ENCODE measurements around the gene RNF169.
"Not testable (repeated sequence)": the region's sequence is repeated elsewhere in the genome, so short reads cannot be mapped to it uniquely, and the experiment has no call there.

Gene RNF169

DNA sequence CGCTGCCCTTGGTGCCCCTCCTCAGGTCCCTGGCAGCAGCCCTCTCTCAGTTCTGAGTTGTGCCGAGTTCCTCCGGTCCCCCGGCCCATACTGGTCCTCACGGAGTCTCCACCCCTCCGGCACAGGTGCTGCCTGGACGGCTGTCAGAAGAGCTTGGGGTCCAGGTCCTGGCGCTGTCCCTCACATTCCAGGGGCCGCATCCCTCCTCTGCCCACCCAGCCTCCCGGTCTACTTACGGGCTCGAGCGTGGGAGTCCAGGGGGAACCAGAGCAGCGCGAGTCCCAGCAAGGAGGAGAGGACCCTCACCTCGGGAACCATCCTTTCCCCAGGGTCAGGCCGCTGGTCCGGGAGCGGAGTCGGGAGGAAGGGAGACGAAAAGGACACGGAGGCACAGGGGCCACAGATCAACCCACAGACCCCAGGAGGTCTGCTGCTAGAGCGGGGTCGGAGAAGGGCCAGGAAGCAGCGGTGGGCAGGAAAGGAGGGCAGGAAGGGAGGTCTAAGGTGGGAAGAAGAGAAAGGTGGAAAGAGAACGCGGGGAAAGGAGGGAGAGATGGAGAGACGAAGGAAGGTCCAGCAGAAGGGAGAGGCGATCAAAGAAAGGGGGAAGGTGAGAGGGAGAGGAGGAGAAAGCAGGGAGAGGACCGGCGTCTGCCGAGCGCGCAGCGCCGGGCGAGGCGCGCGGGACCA, 17.9 kb upstream of the RNF169 start:
- DNase-seq, result peak; percentile 43

GRCh38 chr11:74731301-74732094, 17.2 kb upstream of the RNF169 start, which contains the start of gene CHRDL2:
TSS of gene CHRDL2 (minus strand) at chr11:74731426. CDS start at chr11:74730888, 538 bp downstream.
- no peak for DNase-seq

DNA sequence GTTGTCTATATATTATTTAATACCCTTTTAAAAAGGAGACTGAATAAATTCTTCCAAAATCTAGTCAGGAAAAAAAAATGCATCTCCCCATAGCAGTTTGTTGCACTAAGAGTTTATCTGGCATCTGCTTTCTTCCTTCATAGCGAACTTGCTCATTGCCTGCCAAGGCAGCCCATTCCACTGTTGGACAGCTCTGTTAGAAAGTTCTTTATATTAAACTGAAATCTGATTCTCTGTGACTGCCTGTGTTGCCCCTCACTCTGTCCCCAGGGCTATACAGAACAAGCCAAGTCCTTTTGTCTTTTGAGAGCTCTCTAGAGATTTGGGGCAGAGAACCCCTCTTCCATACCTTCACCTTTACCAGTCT, 14.1 kb upstream of the RNF169 start:
- no peak for DNase-seq

GRCh38 chr11:74735365-74735928, 13.2 kb upstream of the RNF169 start:
- DNase-seq, result no peak

- DNase-seq, result no peak
Observed at GRCh38 chr11:74736031-74736430, 12.6 kb upstream of the RNF169 start.

DNA sequence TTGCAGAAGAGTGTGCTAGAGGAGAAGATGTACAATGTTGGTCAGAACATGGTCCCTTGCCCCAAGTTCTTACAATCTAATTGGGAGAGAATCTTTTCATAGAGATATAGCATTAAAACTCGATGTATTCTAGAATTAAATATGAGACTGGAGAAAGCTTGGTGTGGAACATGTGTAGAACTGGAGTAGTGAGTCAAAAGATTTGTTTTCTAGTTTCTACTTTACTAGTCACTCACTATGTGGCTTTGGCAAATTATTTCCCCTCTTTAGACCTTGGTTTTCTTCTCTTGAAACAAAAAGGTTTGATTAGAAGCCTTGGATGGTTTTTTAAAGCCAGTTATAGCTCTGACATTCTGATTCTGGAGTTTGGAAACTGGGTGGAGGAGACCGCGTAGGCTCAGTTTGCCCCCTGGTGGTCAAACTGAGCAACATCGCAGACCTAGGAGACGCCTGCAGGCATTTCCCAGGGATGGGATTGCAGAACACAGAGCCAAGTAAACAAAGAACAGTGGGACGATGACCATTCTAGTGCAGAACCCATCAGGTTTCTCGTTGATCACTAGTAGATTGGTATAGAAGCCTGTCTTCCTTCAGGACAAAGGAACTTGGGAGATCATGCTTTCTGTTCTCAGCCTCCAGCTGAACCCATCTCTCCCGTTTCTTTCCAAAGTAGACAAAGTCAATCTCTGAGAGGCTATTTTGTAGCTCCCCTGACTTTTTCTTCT, 8.9 kb upstream of the RNF169 start:
- DNase-seq, result peak; percentile 79

DNA sequence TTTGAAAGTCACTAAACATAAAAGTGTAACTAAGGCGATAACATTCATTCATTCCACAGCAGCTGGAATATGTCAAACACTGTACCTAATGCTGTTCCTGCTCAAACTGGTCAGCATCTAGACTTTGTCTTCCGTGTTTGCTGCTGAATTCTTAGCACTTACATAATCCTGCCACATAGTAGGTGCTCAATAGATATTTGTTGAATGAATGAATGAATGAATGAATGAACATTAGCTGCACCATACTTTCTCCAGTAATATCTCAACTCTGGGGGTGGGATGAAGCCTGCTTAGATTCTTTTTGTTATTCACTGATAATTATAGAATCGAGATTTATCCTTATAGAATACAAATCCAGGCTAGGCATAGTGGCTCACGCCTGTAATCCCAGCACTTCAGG, 6.6 kb upstream of the RNF169 start:
- DNase-seq, result no peak

DNA sequence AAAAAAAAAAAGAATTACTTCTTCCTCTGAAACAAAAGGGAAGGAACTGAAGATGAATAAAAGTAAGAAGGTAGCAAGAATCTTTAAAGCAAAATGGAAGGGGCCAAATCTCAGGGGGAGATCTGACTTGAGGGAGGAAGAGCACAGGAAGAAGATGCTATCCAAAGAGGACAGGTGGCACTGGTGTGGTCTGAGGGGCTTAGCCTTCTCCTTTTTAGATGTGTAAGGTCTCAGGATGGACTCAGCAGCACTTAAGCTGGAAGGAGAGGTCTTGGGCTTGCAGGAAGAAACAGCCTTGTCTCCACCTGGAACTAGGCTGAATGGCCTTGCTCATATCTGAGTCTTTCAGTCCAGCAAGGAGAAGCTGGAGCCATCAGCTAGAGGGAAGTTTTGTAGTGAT, 5.0 kb upstream of the RNF169 start:
- DNase-seq, result no peak

DNA sequence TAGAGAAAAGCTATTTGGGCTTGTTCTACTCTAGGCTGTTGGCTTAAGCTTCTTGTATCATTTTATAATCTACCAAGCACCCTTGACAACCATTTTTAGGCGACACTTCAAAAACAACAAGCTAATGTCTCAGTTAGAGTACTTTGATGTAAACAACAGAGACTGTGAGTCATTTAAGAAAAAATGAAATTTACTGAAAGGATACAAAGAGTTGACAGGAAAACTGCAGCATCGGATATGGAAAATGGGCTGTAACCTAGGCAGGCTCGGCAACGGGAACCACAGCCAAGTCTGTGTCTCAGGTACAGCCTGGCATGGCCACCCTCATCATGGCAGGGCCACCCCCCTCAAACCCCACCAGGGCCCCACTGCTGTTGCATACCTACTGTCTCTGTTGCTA, 4.4 kb upstream of the RNF169 start:
- no peak for DNase-seq

- no peak for DNase-seq
Observed at GRCh38 chr11:74746868-74747267, 1.8 kb upstream of the RNF169 start.

DNA sequence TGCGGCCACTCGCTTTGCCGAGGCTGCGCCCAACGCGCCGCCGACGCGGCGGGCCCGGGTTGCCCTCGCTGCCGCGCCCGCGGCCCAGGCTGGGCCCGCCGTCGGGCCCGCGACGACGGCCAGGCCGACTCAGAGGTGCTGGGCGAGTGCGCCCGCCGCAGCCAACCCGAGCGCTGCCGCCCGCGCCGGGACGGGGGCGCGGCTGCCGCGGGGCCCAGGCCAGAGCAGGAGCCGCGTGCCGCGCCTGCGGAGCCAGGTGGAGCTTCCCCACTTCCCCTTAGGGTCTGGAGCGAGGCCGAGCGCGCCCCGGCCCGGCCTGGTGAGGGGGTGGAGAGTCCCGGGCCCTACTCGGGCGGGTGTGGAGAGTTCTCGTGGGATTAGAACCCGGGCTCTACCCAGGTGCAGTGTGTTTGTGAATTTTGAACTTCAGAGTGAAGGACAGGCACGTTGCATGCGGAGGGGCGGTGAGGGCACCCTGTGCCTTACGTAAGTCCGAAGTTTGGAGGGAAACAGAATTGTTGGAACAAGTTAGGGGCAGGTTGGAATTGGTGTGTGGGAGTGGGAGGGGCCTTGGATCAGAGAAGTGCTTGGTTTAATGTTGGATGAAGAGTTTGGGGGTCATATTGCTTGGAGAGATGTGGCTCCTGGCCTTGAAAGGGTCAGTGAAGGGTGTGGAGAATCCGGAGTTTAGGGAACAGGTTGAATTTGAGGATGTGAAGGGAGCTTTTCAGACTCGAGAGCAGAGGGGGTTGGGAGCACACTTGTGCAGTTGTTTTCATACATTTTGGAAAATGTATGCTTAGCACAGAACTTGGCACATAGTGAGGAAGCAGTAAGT, 697 bp downstream of the RNF169 start:
- DNase-seq, result peak; percentile 85

- DNase-seq, result no peak
Observed at GRCh38 chr11:74749965-74750296, 1.3 kb downstream of the RNF169 start.

GRCh38 chr11:74750598-74750997, 1.9 kb downstream of the RNF169 start:
- not testable (repeated sequence) for DNase-seq

DNA sequence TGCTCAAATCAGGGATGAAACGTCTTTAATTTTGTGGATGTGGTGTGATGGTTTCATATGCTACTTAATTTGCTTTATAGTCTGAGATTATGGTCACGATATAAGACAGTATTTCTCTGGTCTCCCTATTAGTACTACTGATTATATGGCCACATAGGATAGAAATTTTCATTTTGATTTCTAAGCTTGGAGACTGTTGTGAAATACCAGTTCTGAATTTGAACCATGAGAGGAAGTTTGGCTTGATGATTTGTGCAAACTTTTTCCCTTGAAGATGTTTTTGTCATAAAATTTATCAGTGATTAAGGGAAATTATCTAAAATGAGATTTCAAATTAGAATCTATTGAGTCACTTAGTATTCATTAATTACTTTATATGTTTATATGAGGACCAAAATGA, 2.7 kb downstream of the RNF169 start:
- DNase-seq, result no peak

GRCh38 chr11:74754507-74755252, 6.0 kb downstream of the RNF169 start:
- no peak for DNase-seq

DNA sequence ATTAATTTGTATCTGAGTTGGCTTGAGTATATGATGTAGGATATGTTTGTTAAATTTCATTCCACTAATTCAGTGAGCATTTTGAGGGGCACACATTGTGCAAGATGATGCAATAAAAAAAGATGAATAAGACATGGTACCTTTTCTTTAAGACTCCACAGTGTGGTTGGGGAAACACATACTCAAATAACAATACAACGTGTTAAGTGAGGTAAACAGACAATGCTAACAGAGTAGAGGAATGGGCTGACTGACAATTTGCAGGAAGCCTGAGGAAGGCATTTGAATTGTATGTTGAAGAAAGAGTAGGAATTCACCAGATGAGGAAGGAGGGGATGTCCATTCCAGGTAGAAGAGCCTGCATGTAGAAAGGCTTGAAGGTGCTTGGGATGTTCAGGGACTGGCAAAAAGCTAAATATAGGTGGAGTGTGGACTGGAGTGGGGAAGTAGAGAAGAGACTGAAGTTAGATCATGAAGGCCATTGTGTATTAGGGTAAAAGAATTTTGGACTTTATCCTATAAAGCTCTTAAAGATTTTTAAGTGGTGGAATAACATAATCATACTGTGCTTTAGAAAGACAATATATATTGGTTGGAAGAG, 6.8 kb downstream of the RNF169 start:
- DNase-seq, result no peak

DNA sequence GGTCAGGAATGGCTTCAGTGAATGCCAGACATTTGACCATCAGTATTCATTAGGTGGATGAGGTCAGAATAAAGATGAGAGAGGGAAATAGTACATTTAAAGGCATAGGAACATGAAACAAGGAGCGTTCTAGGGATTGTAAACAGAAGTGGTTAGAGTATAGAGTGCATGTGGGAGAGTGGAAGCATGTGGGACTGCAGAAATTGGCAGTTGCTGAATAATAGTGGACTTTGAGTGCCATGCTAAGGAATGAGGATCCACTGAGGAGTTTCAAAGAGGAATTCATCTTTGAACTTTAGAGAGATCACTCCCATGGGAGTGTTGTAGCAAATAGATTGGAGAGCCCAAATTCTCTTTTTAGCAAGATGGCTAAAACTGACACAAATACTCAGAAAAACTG, 7.9 kb downstream of the RNF169 start:
- DNase-seq, result no peak

- DNase-seq, result no peak
Observed at GRCh38 chr11:74766905-74767304, 18.3 kb downstream of the RNF169 start.

DNA sequence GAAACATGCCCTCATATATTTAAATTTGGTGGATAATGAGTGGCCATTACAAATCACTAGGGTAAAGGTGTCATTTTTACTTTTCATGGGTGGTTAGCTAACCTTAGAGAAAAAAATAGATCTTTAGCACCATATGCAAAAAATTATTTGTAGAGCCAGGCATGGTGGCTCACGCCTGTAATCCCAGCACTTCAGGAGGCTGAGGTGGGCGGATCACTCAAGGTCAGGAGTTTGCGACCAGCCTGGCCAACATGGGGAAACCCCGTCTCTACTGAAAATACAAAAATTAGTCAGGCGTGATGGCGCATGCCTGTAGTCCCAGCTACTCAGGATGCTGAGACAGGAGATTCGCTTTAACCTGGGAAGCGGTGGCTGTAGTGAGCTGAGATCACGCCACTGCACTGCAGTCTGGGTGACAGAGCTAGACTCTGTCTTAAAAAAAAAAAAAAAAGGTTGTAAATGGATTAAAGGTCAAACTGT, 19.6 kb downstream of the RNF169 start:
- DNase-seq, result peak; percentile 68

DNA sequence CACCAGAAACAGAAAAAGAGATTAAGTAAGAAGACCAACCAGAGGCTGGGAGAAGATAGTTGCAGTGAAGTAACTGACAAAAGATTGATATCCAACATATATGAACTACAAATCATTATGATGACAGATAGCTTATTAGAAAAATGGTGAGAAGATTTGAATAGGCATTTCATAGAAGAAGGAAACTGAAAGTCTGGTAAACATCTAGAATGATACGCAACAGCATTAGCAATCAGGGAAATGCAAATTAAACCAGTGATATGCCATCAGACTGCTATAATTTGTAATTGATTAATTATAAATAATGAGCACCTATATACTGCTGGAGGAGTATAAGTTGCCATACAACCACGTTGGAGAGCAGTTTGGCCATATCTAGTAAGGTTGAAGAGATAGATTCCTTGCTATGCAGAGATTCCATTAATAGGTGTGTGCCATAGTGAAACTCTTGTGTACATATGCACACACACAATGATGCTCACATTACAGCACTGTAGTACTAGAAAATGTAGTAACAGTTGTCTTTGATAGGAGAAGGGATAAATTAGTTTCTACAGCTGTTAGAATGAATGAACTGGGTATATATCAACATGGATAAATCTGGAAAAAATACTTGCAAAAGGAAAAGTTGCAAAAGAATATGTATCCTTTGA, 20.5 kb downstream of the RNF169 start:
- DNase-seq, result no peak

DNA sequence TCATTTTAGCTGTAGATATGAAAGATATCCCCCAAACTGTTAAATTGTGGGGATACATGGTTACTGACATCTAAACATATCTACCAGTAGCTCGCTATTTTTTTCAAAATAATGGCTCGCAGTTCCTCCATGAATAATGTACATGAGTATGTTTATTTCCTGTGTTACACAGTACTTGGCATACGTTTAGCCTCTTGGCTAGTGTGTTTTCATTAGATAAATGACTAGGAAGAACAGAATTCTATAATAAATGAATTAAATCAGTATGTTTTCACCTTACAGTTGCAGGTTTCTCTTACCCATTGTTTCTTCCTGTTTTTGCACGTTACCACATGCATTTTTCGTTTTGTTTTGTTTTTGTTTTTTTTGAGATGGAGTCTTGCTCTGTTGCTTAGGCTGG, 21.8 kb downstream of the RNF169 start:
- DNase-seq, result no peak

Measured in activated effector memory CD4-positive, alpha-beta T cell treated with anti-CD3 and anti-CD28 coated beads, Interleukin-2, amount 50 U/mL, for 16 hours (primary cell).